Tracheal epithelial cell (primary cell): ENCODE measurements around the gene NUP133. TPM values are rescaled to one million over a fixed set of nuclear protein-coding genes. Genes with fewer than 3 reads are reported as not detected.

Experiments
- total RNA-seq: library from RNA; depleted of rRNA; stranded (reverse); fragments of >200 nt; gene quantifications from 2 replicates; pipeline ENCODE4 v1.2.1, GENCODE V29; 2014

The NUP133 gene
- total RNA-seq = 31.3 and 32.3 TPM in 2 replicates

DNA sequence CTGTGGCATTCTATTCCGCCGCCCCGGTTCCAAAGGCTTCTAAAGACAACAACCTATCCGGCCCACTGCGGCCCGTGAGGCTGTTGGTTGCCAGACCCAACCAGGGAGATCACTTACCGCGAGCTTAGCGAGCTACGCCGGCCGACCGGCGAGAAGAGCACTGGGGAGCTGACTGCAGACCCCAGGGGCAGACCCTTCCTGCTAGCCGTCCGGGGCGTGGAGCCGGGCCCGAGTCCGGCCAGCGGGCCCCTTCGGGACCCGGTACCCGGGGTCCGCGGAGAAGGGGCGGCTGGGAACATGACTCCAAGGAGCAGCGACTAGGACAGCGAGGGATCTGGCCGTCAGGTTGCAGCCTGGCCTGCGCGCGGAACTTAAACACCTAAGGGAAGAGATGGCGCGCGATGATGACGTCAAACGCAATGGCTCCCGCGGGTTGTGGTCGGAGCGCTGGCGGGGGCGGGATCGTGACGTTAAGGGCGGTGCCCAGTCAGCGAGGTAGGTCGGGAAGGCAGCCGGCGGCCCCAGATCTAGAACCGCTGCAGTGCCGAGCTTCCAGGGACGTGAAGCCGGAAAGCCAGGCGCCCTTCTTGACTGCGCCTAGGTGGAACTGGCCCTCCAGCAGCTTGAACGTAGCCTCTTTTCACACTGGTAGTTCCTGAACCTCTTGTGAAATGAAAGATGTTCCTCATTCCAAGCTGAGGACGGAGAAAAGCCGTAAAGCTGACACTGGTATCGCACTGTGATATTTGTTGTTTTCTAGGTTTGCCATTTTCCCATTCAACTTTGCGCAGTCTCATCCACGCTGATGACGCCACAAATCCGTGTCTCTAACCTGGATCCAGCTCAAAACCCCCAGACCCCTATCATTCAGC, at the start of gene NUP133:
Gene NUP133 (minus strand): TSS at position 391 of the 872 bp plus-strand sequence. CDS start 92 bp downstream, at position 299.

DNA sequence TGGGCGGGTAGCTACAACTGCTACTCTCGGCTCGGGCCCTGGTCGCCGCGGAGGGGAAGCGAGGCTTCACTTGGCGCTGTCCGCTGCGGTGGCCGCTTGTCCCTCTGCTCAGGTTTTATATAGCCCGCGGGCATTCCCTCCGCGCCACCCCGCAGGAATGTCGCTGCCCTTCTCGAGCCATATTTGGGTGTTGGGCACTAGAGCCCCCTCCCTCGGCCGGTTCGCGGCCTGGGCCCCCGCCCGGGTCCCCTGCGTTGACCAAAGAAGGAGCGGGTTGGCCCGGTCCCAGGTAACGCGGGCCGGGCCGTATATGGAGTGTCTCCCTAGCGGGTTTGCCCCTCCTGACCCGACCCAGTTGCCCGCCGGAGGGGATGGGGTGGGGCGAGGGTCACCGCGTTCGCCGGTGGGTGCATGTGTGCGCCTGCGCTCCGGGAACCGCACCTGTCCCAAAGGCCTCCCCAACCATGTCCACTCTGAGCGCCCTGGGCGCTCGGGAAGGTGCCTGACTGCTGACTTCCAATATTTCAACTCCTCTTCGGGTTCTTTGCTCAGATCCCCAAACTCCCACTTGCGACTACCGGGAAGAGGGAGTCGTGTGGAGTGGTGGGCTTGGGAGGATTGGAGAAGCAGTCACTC, 74.0 kb downstream of the NUP133 start, which contains the start of gene ACTA1:
Gene ACTA1 (minus strand): TSS at position 90 of the 636 bp plus-strand sequence. CDS start 979 bp downstream, outside the sequence.

Other genes starting within 250 kb of the NUP133 start
- 38.1 and 42.0 TPM in 2 replicates for gene RAB4A, start 237.2 kb downstream of the NUP133 start, total RNA-seq
- gene CCSAP, start 165.3 kb downstream of the NUP133 start, total RNA-seq = 8.1 and 9.6 TPM in 2 replicates
- not detected in 2 replicates for gene ACTA1, start 74.2 kb downstream of the NUP133 start, total RNA-seq
- 16.9 and 25.2 TPM in 2 replicates for gene ABCB10, start 50.4 kb upstream of the NUP133 start, total RNA-seq
- gene TAF5L, start 117.8 kb upstream of the NUP133 start, total RNA-seq = 17.6 and 21.7 TPM in 2 replicates
- gene URB2, start 117.9 kb upstream of the NUP133 start, total RNA-seq = 14.5 and 14.7 TPM in 2 replicates